H1 (cell line): Measurements from ENCODE around the gene TSPEAR. TPM values are rescaled to one million over a fixed set of nuclear protein-coding genes. Genes with fewer than 3 reads are reported as not detected.

Source experiments
- CTCF ChIA-PET: fragments of 300-600 bp; sonication (Branson Sonifier 250); formaldehyde crosslinking; loops from one replicate; lab custom pipeline; 2021; ENCODE audit not compliant: partially characterized antibody; lab: Charles Lee
- POLR2A ChIA-PET: fragments of 300-600 bp; sonication (Branson Sonifier 250); formaldehyde crosslinking; loops from one replicate; lab custom pipeline; 2021; ENCODE audit warnings: inconsistent platforms; ENCODE audit not compliant: partially characterized antibody; lab: Charles Lee
- DNase-seq, 2 experiments: peaks; one replicate each; pipeline versions ENCODE4 v3.0.0 to v3.0.0-alpha.2; 2010 to 2022; ENCODE audit warnings: low spot score in 2 of 2, low read depth in 1 of 2, mixed read lengths in 1 of 2
- FAIRE-seq: peaks from 2 replicates; lab custom pipeline; 2011; peaks lifted over from hg19 to GRCh38; lab: Jason Lieb, UNC
- H2AFZ ChIP-seq: 2 replicates; pipeline ENCODE4 v1.8.1; 2012; ENCODE audit warnings: low read length, inconsistent platforms
- H2AK5ac ChIP-seq: 2 replicates; pipeline ENCODE4 v1.6.1; 2013; ENCODE audit warnings: low read depth, low read length
- H2BK120ac ChIP-seq: replicated peaks from 2 replicates; pipeline ENCODE3; 2013; ENCODE audit warnings: low read depth, low read length, inconsistent platforms
- H2BK12ac ChIP-seq: 2 replicates; pipeline ENCODE4 v1.6.1; 2013; ENCODE audit warnings: low read depth, low read length
- H2BK15ac ChIP-seq: 2 replicates; pipeline ENCODE4 v1.6.1; 2013; ENCODE audit warnings: low read length
- H2BK20ac ChIP-seq: 2 replicates; pipeline ENCODE4 v1.6.1; 2013; ENCODE audit warnings: low read length
- H2BK5ac ChIP-seq: 2 replicates; pipeline ENCODE4 v1.6.1; 2013; ENCODE audit warnings: low read depth, low read length
- H3K14ac ChIP-seq: 2 replicates; pipeline ENCODE4 v1.6.1; 2013; ENCODE audit warnings: inconsistent platforms; ENCODE audit not compliant: insufficient read length
- H3K18ac ChIP-seq: 2 replicates; pipeline ENCODE4 v1.6.1; 2013; ENCODE audit warnings: low read length; ENCODE audit errors: extremely low read depth
- H3K23ac ChIP-seq: 2 replicates; pipeline ENCODE4 v1.6.1; 2013; ENCODE audit warnings: inconsistent platforms; ENCODE audit not compliant: insufficient read length
- H3K23me2 ChIP-seq: 2 replicates; pipeline ENCODE4 v1.6.1; 2013; ENCODE audit warnings: low read depth, low read length
- H3K27ac ChIP-seq: 2 replicates; pipeline ENCODE4 v1.6.1; 2011; ENCODE audit warnings: low read depth, low read length, inconsistent platforms
- H3K27me3 ChIP-seq, 4 experiments: replicated peaks in 1 of 4; 1 replicate in 1 of 4; 2 replicates in 3 of 4; pipeline versions ENCODE4 v1.6.1 to v1.8.1; 2011 to 2013; ENCODE audit warnings: low read length in 3 of 4, mild to moderate bottlenecking in 3 of 4, inconsistent platforms in 2 of 4, mixed read lengths in 2 of 4, moderate library complexity in 1 of 4; ENCODE audit not compliant: control insufficient read depth in 3 of 4, insufficient read depth in 3 of 4; ENCODE audit errors: extremely low read depth in 1 of 4
- H3K36me3 ChIP-seq, 4 experiments: 2 replicates each; pipeline versions ENCODE4 v1.6.1 to v1.8.1; 2011 to 2013; ENCODE audit warnings: mild to moderate bottlenecking in 4 of 4, low read length in 3 of 4, moderate library complexity in 2 of 4, control low read depth in 1 of 4, inconsistent platforms in 1 of 4; ENCODE audit not compliant: insufficient read depth in 4 of 4, control insufficient read depth in 2 of 4
- H3K4ac ChIP-seq: replicated peaks from 2 replicates; pipeline ENCODE3; 2013; ENCODE audit warnings: low read length, low read depth, mixed read lengths, inconsistent platforms; ENCODE audit not compliant: insufficient read length
- H3K4me1 ChIP-seq, 4 experiments: replicated peaks in 1 of 4; 1 replicate in 1 of 4; 2 replicates in 3 of 4; pipeline versions ENCODE4 v1.6.1 to v1.8.1; 2011 to 2013; ENCODE audit warnings: low read length in 3 of 4, inconsistent platforms in 2 of 4, mixed read lengths in 1 of 4; ENCODE audit not compliant: insufficient read depth in 4 of 4, control insufficient read depth in 3 of 4
- H3K4me2 ChIP-seq, 2 experiments: 2 replicates each; pipeline versions ENCODE4 v1.6.1 to v1.8.1; 2011 to 2013; ENCODE audit warnings: low read depth in 2 of 2, low read length in 2 of 2, control low read depth in 1 of 2, inconsistent platforms in 1 of 2, mild to moderate bottlenecking in 1 of 2; ENCODE audit not compliant: insufficient read depth in 1 of 2
- H3K4me3 ChIP-seq, 4 experiments: fragments of 200-600, 300-600 bp in 1 of 4; sonication (generic), shearing (Covaris generic), sonication (Bioruptor Twin) in 1 of 4; 2 replicates each; pipeline versions ENCODE4 v1.5.1 to v1.8.1; 2011 to 2016; ENCODE audit warnings: low read length in 4 of 4, low read depth in 3 of 4, control low read depth in 2 of 4, inconsistent platforms in 2 of 4, mild to moderate bottlenecking in 2 of 4, mixed read lengths in 1 of 4, moderate library complexity in 1 of 4; ENCODE audit not compliant: insufficient read depth in 2 of 4; ENCODE audit errors: extremely low read depth in 1 of 4
- H3K56ac ChIP-seq: replicated peaks from 2 replicates; pipeline ENCODE3; 2013; ENCODE audit warnings: low read depth, mild to moderate bottlenecking, mixed read lengths, low read length, inconsistent platforms; ENCODE audit not compliant: insufficient read length
- H3K79me1 ChIP-seq: 2 replicates; pipeline ENCODE4 v1.6.1; 2013; ENCODE audit warnings: low read depth, low read length, control low read depth
- H3K79me2 ChIP-seq, 2 experiments: 2 replicates each; pipeline versions ENCODE4 v1.6.1 to v1.8.1; 2012 to 2013; ENCODE audit warnings: low read length in 2 of 2, mild to moderate bottlenecking in 2 of 2, inconsistent platforms in 1 of 2; ENCODE audit not compliant: insufficient read depth in 2 of 2, control insufficient read depth in 1 of 2
- H3K9ac ChIP-seq, 4 experiments: replicated peaks in 1 of 4; 1 replicate in 1 of 4; 2 replicates in 3 of 4; pipeline versions ENCODE4 v1.6.1 to v1.8.1; 2011 to 2013; ENCODE audit warnings: low read depth in 3 of 4, low read length in 3 of 4, control low read depth in 2 of 4, mild to moderate bottlenecking in 2 of 4, moderate library complexity in 2 of 4, inconsistent platforms in 1 of 4; ENCODE audit errors: extremely low read depth in 1 of 4
- H3K9me3 ChIP-seq, 2 experiments: 2 replicates each; pipeline versions ENCODE4 v1.6.1 to v1.8.1; 2012 to 2013; ENCODE audit warnings: mild to moderate bottlenecking in 2 of 2, moderate library complexity in 2 of 2, control low read depth in 1 of 2, inconsistent platforms in 1 of 2, low read depth in 1 of 2, low read length in 1 of 2, mixed read lengths in 1 of 2; ENCODE audit not compliant: insufficient read depth in 2 of 2
- H4K20me1 ChIP-seq, 2 experiments: replicated peaks in 1 of 2; 2 replicates each; pipeline versions ENCODE3 to v1.8.1; 2011 to 2013; ENCODE audit warnings: inconsistent platforms in 2 of 2, low read length in 2 of 2, mild to moderate bottlenecking in 1 of 2; ENCODE audit not compliant: insufficient read depth in 2 of 2, control insufficient read depth in 1 of 2
- H4K5ac ChIP-seq: 2 replicates; pipeline ENCODE4 v1.6.1; 2013; ENCODE audit warnings: low read length, low read depth, mixed read lengths, inconsistent platforms; ENCODE audit not compliant: insufficient read length
- H4K8ac ChIP-seq: 2 replicates; pipeline ENCODE4 v1.8.0; 2013; ENCODE audit warnings: mild to moderate bottlenecking, moderate library complexity, low read length, inconsistent platforms; ENCODE audit not compliant: insufficient read depth; ENCODE audit errors: extremely low read depth
- H4K91ac ChIP-seq: replicated peaks from 2 replicates; pipeline ENCODE3; 2013; ENCODE audit warnings: low read length, mixed read lengths, inconsistent platforms; ENCODE audit not compliant: insufficient read length
- BRCA1 ChIP-seq: IDR thresholded peaks from 2 replicates; pipeline ENCODE4 v1.6.1; 2012; ENCODE audit warnings: low read depth, low read length, improper control_type of control experiment
- CTBP2 ChIP-seq: IDR thresholded peaks from 2 replicates; pipeline ENCODE4 v1.7.0; 2011; ENCODE audit warnings: borderline replicate concordance, mild to moderate bottlenecking, moderate library complexity, mixed read lengths, low read length; ENCODE audit not compliant: insufficient read depth, insufficient read length
- EZH2 ChIP-seq: fragments of 200-600 bp; sonication (generic); IDR thresholded peaks from 2 replicates; pipeline ENCODE4 v1.7.1; 2012; ENCODE audit warnings: low read depth, mild to moderate bottlenecking, moderate library complexity, low read length, inconsistent platforms; ENCODE audit not compliant: severe bottlenecking
- GTF2F1 ChIP-seq: IDR thresholded peaks from 2 replicates; pipeline ENCODE4 v1.6.1; 2012; ENCODE audit warnings: low read depth, low read length, improper control_type of control experiment, borderline replicate concordance
- KDM5A ChIP-seq: fragments of 200-600 bp; IDR thresholded peaks from 2 replicates; pipeline ENCODE4 v1.7.1; 2012; ENCODE audit warnings: mild to moderate bottlenecking, low read length, inconsistent platforms, mixed read lengths
- NANOG ChIP-seq: IDR thresholded peaks from 2 replicates; pipeline ENCODE4 v1.6.1; 2011; ENCODE audit warnings: low read length, low read depth, mild to moderate bottlenecking, inconsistent platforms; ENCODE audit not compliant: insufficient read depth, poor library complexity, severe bottlenecking
- POLR2A ChIP-seq, 2 experiments: IDR thresholded peaks; 1 replicate in 1 of 2; 2 replicates in 1 of 2; pipeline ENCODE4 v1.6.1; 2011; ENCODE audit warnings: low read depth in 2 of 2, low read length in 2 of 2, mild to moderate bottlenecking in 2 of 2; ENCODE audit errors: control extremely low read depth in 1 of 2
- RFX5 ChIP-seq: IDR thresholded peaks from 2 replicates; pipeline ENCODE4 v1.6.1; 2011; ENCODE audit warnings: low read depth, low read length, improper control_type of control experiment, borderline replicate concordance
- SP1 ChIP-seq: IDR thresholded peaks from 2 replicates; pipeline ENCODE4 v1.6.1; 2011; ENCODE audit warnings: low read depth, low read length
- TCF12 ChIP-seq: IDR thresholded peaks from 2 replicates; pipeline ENCODE4 v1.6.1; 2011; ENCODE audit warnings: low read depth, mild to moderate bottlenecking, low read length
- WGBS, 2 experiments: shearing (Covaris generic) in 1 of 2; methylation state at CpG; one replicate each; pipeline versions ENCODE4 v1.1.6 to v1.1.7; 2013 to 2015; ENCODE audit warnings: low lambda C conversion rate in 2 of 2, mixed read lengths in 2 of 2, inconsistent platforms in 1 of 2, low coverage in 1 of 2, missing lambda C conversion rate in 1 of 2; ENCODE audit not compliant: insufficient replicate concordance in 2 of 2, insufficient coverage in 1 of 2, insufficient read length in 1 of 2; ENCODE audit errors: extremely low coverage in 1 of 2, missing lambda C conversion rate in 1 of 2; 5-methylcytosine and 5-hydroxymethylcytosine counted together
- polyA plus RNA-seq, 7 experiments: library from polyadenylated mRNA; depleted of rRNA in 3 of 7; stranded (reverse) in 5 of 7; unstranded in 2 of 7; fragments of >200 nt in 5 of 7; fragments of 200-250 nt in 2 of 7; gene quantifications; 1 replicate in 5 of 7; 2 replicates in 1 of 7; 4 replicates in 1 of 7; pipeline versions ENCODE4 v1.2.1 to v1.2.3, GENCODE V29; 2011 to 2013; ENCODE audit warnings: missing spikeins in 2 of 7, mixed read lengths in 2 of 7
- total RNA-seq: library from RNA; stranded (reverse); fragmentation: NEBNext Ultra II Directional; extraction: Animal tissue kit (Norgen Biotek cat#: 25700); gene quantifications from 2 replicates; pipeline ENCODE4 v1.2.1, GENCODE V29; 2021
- TF ChIP-seq, protein P1 (sequence below): IDR thresholded peaks from 2 replicates; pipeline ENCODE4 v1.6.1; 2012; ENCODE audit warnings: inconsistent platforms

The TSPEAR gene
- total and polyA plus RNA-seq, 2 of the 8 experiments (the other 6 are each of a cell fraction or from before 2014, with no cell fraction given) = 0.58 to 0.89 TPM

DNA sequence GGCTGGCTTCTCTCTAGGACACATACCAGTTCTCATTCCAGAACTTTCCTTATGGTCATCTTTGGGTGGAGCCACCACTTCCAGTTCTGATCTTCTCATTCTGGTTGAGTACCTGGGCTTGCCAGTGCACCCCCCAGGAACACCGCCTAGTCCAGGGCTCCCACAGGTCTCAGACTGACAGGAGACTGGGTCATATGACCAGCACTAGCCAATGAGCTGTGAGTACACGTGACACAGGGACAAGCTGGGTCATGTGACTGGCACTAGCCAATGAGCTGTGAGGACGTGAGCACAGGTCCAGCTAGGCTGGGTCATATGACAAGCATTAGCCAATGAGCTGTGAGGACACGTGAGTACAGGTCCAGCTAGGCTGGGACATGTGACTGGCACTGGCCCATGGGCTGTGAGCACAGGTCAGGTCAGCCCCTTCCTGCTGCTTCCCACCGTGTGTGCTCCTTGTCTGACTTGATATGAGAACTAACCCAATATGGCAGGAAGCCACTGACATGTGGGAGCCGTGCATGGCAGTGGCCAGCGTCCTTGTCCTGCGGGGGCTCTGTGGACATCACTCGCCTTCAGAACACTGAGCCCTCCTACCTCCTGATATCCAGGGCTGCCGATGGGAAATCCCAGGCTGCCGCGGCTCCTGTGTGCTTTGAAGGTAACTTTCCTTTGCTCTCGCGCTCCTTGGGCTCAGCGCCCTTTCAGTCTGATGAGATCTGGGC is 194.0 kb downstream of the TSPEAR start:
- Histone ChIP-seq H3K79me1 (no peaks in the 10 kb centered on the region), H2BK15ac (peak overlapping the region; percentile 24; the same call in 1 of the 2 replicates), H3K9me3 (no peaks in the 10 kb centered on the region; a peak in 2 of 4 replicates), H4K5ac (no peak overlapping the region), H4K20me1 (no peaks in the 10 kb centered on the region), H3K27ac (no peak overlapping the region), H3K9ac (no peak overlapping the region), H3K79me2 (no peaks in the 10 kb centered on the region), H3K36me3 (no peaks in the 10 kb centered on the region), H3K4ac (no peak overlapping the region), H2AFZ (no peak overlapping the region), H3K23me2 (peaks cover 2% of the 10 kb centered on the region; the same call in 1 of the 2 replicates), H3K56ac (no peak overlapping the region), H3K4me1 (peaks cover 0 to 3% (median 0%) of the 10 kb centered on the region in 4 experiments; a peak in 1 of 7 replicates), H2AK5ac (peak overlapping the region; percentile 6; the same call in 1 of the 2 replicates), H3K18ac (no peak overlapping the region), H3K14ac (no peak overlapping the region), H2BK12ac (no peak overlapping the region), H4K8ac (no peak overlapping the region), H3K4me2 (peak overlapping the region in 1 of 2 experiments; percentile 36; a peak in 1 of 4 replicates), H3K27me3 (no peaks in the 10 kb centered on the region), H3K4me3 (no peak overlapping the region), H2BK20ac (no peak overlapping the region), H4K91ac (no peak overlapping the region), H3K23ac (no peak overlapping the region), H2BK120ac (no peak overlapping the region), H2BK5ac (peak overlapping the region; percentile 79)
- ChIA-PET POLR2A (interaction anchor here (1.0 to 1.3 kb wide), 3 partner anchors 35 to 179 kb away, joined by 3 to 5 read pairs (median 4); no protein-coding TSS in a partner anchor), CTCF (interaction anchor here (1.1 to 1.4 kb wide), 3 partner anchors 9 to 276 kb away, joined by 3 to 5 read pairs (median 3); no protein-coding TSS in a partner anchor)
- DNase-seq (no peak), FAIRE-seq (peak; percentile 72)
- WGBS, 2 experiments = 92% methylated on average over 15 of the region's 15 CpGs; no CpG with 5 or more reads in 1 of the 2 experiments
- TF ChIP-seq POLR2A (IDR thresholded peaks at IDR 0.05; ENCODE audit: control extremely low read depth in 1 of 2, low read depth in 2 of 2, low read length in 2 of 2) = peak in 1 of 2 experiments; percentile 31; a peak in 1 of 3 replicates
- TF ChIP-seq EZH2 = no peak
- no peak for TF ChIP-seq TCF12
- no peak for TF ChIP-seq KDM5A
- no peak for TF ChIP-seq BRCA1
- no peak for TF ChIP-seq NANOG
- TF ChIP-seq SP1 = peak; percentile 67; the same call in 1 of the 2 replicates
- TF ChIP-seq, protein P1, sequence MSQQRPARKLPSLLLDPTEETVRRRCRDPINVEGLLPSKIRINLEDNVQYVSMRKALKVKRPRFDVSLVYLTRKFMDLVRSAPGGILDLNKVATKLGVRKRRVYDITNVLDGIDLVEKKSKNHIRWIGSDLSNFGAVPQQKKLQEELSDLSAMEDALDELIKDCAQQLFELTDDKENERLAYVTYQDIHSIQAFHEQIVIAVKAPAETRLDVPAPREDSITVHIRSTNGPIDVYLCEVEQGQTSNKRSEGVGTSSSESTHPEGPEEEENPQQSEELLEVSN = 0 out of 2 replicates have a peak, but pooled peaks have one; percentile 38
- TF ChIP-seq GTF2F1 = no peak
- TF ChIP-seq RFX5 = no peak
- TF ChIP-seq CTBP2 = no peak
